Ovary (tissue), 3 donors: Measurements from ENCODE around the gene SCN3B.

Source experiments
- CTCF ChIP-seq, 3 donors: fragments of 450-650 bp in 2 of 3; fragments of 200-600 bp in 1 of 3; IDR thresholded peaks; one replicate each; pipeline versions ENCODE4 v1.5.1 to v1.8.0; 2016 to 2022; ENCODE audit warnings: antibody characterized with exemption in 3 of 3, mild to moderate bottlenecking in 1 of 3
- POLR2A ChIP-seq: fragments of 450-650 bp; IDR thresholded peaks from one replicate; pipeline ENCODE4 v1.6.1; 2017; ENCODE audit warnings: antibody characterized with exemption, mild to moderate bottlenecking, moderate library complexity
- donor health status: DM: no; HTN: no; CAD: no.

GRCh38 chr11:123593570-123593969 is 60.9 kb downstream of the SCN3B start:
- TF ChIP-seq CTCF (IDR thresholded peaks at IDR 0.05), result no peak
- TF ChIP-seq POLR2A, result no peak
